Panc1 (cell line): ENCODE data around the gene EHBP1. TPM values are rescaled to one million over a fixed set of nuclear protein-coding genes. Genes with fewer than 3 reads are reported as not detected.

Source experiments
- ATAC-seq: fragments of 200-7000 bp; cut with Tn5 transposase; 2 replicates; pipeline ENCODE4 v1.9.1; 2020; ENCODE audit warnings: mild to moderate bottlenecking, moderate library complexity
- BruUV-seq: library from RNA; stranded (reverse); fragments of 400-500 nt; replicated peaks from 2 replicates; lab custom pipeline; 2021; lab: Mats Ljungman, UMichigan
- CTCF ChIA-PET: fragments of 300-600 bp; sonication (Branson Sonifier 250); formaldehyde crosslinking; loops from one replicate; lab custom pipeline; 2022; ENCODE audit warnings: antibody characterized with exemption; lab: Charles Lee
- POLR2A ChIA-PET: fragments of 300-600 bp; sonication (Branson Sonifier 250); formaldehyde crosslinking; loops from one replicate; lab custom pipeline; 2022; ENCODE audit warnings: antibody characterized with exemption; lab: Charles Lee
- DNase-seq: peaks from one replicate; pipeline ENCODE4 v3.0.0-alpha.2; 2010; ENCODE audit warnings: low read depth, low spot score
- H3K27ac ChIP-seq: 2 replicates; pipeline ENCODE4 v1.5.1; 2011; ENCODE audit warnings: mild to moderate bottlenecking, low read length, inconsistent platforms
- H3K27me3 ChIP-seq: fragments of 200-500 bp; sonication (Bioruptor generic); 2 replicates; pipeline ENCODE4 v1.6.0; 2014; ENCODE audit warnings: low read length, inconsistent platforms; ENCODE audit not compliant: control insufficient read depth, insufficient read depth
- H3K36me3 ChIP-seq: fragments of 200-500 bp; sonication (Bioruptor generic); 2 replicates; pipeline ENCODE4 v1.5.1; 2014; ENCODE audit warnings: inconsistent platforms, mild to moderate bottlenecking, low read length, moderate library complexity; ENCODE audit not compliant: control insufficient read depth, insufficient read depth
- H3K4me1 ChIP-seq: 2 replicates; pipeline ENCODE4 v1.5.1; 2011; ENCODE audit warnings: inconsistent platforms, mild to moderate bottlenecking, low read length, moderate library complexity; ENCODE audit not compliant: control insufficient read depth, insufficient read depth
- H3K4me3 ChIP-seq, 2 experiments: 2 replicates each; pipeline ENCODE4 v1.5.1; 2011 to 2012; ENCODE audit warnings: low read depth in 2 of 2, low read length in 2 of 2, mild to moderate bottlenecking in 2 of 2, inconsistent platforms in 1 of 2, moderate library complexity in 1 of 2
- H3K9me3 ChIP-seq: fragments of 200-500 bp; sonication (Bioruptor generic); 2 replicates; pipeline ENCODE4 v1.5.1; 2014; ENCODE audit warnings: low read depth, mild to moderate bottlenecking, inconsistent platforms, low read length, moderate library complexity; ENCODE audit not compliant: control insufficient read depth, insufficient read depth
- POLR2AphosphoS5 ChIP-seq: IDR thresholded peaks from 2 replicates; pipeline ENCODE4 v1.6.1; 2012; ENCODE audit warnings: mild to moderate bottlenecking, low read depth, low read length, moderate library complexity
- REST ChIP-seq, 2 experiments: IDR thresholded peaks; 2 replicates each; pipeline ENCODE4 v1.6.1; 2011 to 2012; ENCODE audit warnings: low read depth in 2 of 2, control low read depth in 1 of 2, low read length in 1 of 2, mild to moderate bottlenecking in 1 of 2, moderate library complexity in 1 of 2; ENCODE audit not compliant: insufficient read depth in 1 of 2
- SIN3A ChIP-seq: IDR thresholded peaks from 2 replicates; pipeline ENCODE4 v1.6.1; 2012; ENCODE audit warnings: low read depth, mild to moderate bottlenecking, low read length, moderate library complexity, borderline replicate concordance; ENCODE audit not compliant: insufficient read depth
- TCF7L2 ChIP-seq: IDR thresholded peaks from 2 replicates; pipeline ENCODE4 v1.6.1; 2011; ENCODE audit warnings: mild to moderate bottlenecking, low read depth, low read length, inconsistent platforms
- in situ Hi-C: cut with HindIII; loops from 2 replicates; pipeline ENCODE4 v1.10.0; 2016; ENCODE audit warnings: low sequenced_read_pairs, low pct_unique_long_range_greater_than_20kb
- intact Hi-C: fragments of 100-400 bp; cut with micrococcal nuclease; formaldehyde crosslinking; loops from one replicate; pipeline ENCODE4 v1.10.0; 2022; ENCODE audit not compliant: unreplicated experiment
- total RNA-seq: library from RNA; stranded (reverse); gene quantifications from one replicate; pipeline ENCODE4 v1.2.1, GENCODE V29; 2021; ENCODE audit not compliant: unreplicated experiment
- TF ChIP-seq, protein P1 (sequence below): fragments of 450-650 bp; IDR thresholded peaks from 2 replicates; pipeline ENCODE4 v1.5.1; 2017; ENCODE audit warnings: mild to moderate bottlenecking

EHBP1 gene
- total RNA-seq, 1 experiment from 2014 or later, result 46.1 TPM

- intact Hi-C loops (no loop called here), in situ Hi-C loops (no loop called here)
- H3K27me3 ChIP-seq, result no peaks in the 10 kb centered on the region; the same call in 1 of the 2 replicates
- no peaks in the 10 kb centered on the region for H3K4me1 ChIP-seq
- DNase-seq, result no peak
- no peaks in the 10 kb centered on the region for H3K36me3 ChIP-seq
- no peak for ATAC-seq
- H3K9me3 ChIP-seq, result no peaks in the 10 kb centered on the region
- CTCF ChIA-PET, result no interaction called here
- BruUV-seq, result no TSS peak
- TF ChIP-seq POLR2AphosphoS5, result no peak
- TF ChIP-seq TCF7L2, result no peak
- no peak for TF ChIP-seq REST (IDR thresholded peaks at IDR 0.05; ENCODE audit: insufficient read depth in 1 of 2, low read depth in 2 of 2, low read length in 1 of 2)
- TF ChIP-seq, protein P1, sequence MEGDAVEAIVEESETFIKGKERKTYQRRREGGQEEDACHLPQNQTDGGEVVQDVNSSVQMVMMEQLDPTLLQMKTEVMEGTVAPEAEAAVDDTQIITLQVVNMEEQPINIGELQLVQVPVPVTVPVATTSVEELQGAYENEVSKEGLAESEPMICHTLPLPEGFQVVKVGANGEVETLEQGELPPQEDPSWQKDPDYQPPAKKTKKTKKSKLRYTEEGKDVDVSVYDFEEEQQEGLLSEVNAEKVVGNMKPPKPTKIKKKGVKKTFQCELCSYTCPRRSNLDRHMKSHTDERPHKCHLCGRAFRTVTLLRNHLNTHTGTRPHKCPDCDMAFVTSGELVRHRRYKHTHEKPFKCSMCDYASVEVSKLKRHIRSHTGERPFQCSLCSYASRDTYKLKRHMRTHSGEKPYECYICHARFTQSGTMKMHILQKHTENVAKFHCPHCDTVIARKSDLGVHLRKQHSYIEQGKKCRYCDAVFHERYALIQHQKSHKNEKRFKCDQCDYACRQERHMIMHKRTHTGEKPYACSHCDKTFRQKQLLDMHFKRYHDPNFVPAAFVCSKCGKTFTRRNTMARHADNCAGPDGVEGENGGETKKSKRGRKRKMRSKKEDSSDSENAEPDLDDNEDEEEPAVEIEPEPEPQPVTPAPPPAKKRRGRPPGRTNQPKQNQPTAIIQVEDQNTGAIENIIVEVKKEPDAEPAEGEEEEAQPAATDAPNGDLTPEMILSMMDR, result no peak
- TF ChIP-seq SIN3A, result no peak
- H3K27ac ChIP-seq, result no peak overlapping the region
- H3K4me3 ChIP-seq, result no peak overlapping the region
- POLR2A ChIA-PET, result no interaction called here
These were observed 381.2 kb downstream of the EHBP1 start for GRCh38 chr2:63086687-63087086.

DNA sequence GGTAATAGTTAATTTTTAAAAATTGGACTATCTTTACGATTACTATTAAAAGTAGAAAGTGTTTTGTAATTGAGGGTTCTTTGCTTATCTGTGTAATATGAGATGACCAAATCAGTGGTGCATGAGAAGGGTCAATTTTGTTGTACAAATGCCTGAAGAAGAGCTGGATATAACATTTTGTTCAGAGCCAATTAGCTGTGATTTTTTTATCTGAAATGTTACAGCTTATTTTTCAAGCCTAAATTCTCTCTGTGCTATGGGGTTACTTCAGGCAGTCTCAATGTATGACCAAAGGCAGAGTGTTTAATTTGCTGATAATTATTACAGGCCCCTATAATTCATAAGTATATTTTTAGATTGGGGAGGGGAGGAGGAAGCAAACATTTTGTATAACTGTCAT, 386.9 kb downstream of the EHBP1 start:
- Histone ChIP-seq H3K9me3 (no peaks in the 10 kb centered on the region), H3K27ac (no peak overlapping the region), H3K4me3 (no peak overlapping the region), H3K27me3 (peaks cover 3% of the 10 kb centered on the region; the same call in 1 of the 2 replicates), H3K4me1 (no peaks in the 10 kb centered on the region), H3K36me3 (no peaks in the 10 kb centered on the region)
- ChIA-PET CTCF (no interaction called here), POLR2A (no interaction called here)
- in situ Hi-C loops (no loop called here), intact Hi-C loops (no loop called here)
- ATAC-seq (no peak), DNase-seq (no peak)
- TF ChIP-seq SIN3A, result no peak
- no peak for TF ChIP-seq POLR2AphosphoS5
- no peak for TF ChIP-seq TCF7L2
- TF ChIP-seq, protein P1, result no peak
- TF ChIP-seq REST (IDR thresholded peaks at IDR 0.05; ENCODE audit: insufficient read depth in 1 of 2, low read depth in 2 of 2, low read length in 1 of 2), result no peak
- no TSS peak for BruUV-seq
